HG03066 (cell line): ENCODE results near the gene ELFN1.

ENCODE experiments used
- ATAC-seq: cut with Tn5 transposase; IDR thresholded peaks from one replicate; pipeline ENCODE4 v1.9.1; 2021; ENCODE audit warnings: low read depth; ENCODE audit not compliant: unreplicated experiment

The ELFN1 gene

GRCh38 chr7:1769286-1770200, 99.5 kb downstream of the ELFN1 start:
- ATAC-seq = no peak

GRCh38 chr7:1770331-1770730, 100.3 kb downstream of the ELFN1 start:
- no peak for ATAC-seq

GRCh38 chr7:1775389-1775788, 105.3 kb downstream of the ELFN1 start:
- no peak for ATAC-seq

- ATAC-seq = no peak
These were observed 107.0 kb downstream of the ELFN1 start for GRCh38 chr7:1777122-1777521.

GRCh38 chr7:1779445-1779844, 109.4 kb downstream of the ELFN1 start:
- ATAC-seq = no peak

- ATAC-seq = no peak
These were observed 111.3 kb downstream of the ELFN1 start for GRCh38 chr7:1781369-1781768.

DNA sequence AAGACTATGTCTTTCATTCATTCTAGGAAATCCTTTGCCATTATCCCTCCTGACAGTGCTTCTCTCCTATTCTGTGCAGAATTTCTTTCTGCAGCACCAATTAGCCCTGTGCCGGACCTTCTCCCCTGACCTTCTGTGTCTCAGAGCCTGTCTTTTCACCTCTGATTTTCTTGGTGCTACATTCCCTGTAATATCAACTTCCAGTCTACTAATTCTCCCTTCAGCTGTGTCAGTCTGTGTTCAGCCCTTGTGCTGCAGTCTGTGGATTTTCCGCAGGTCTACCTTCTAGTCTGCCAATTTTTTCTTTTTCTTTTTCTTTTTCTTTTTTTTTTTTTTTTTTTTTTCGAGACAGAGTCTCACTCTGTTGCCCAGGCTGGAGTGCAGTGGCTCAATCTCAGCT, 115.8 kb downstream of the ELFN1 start:
- no peak for ATAC-seq

DNA sequence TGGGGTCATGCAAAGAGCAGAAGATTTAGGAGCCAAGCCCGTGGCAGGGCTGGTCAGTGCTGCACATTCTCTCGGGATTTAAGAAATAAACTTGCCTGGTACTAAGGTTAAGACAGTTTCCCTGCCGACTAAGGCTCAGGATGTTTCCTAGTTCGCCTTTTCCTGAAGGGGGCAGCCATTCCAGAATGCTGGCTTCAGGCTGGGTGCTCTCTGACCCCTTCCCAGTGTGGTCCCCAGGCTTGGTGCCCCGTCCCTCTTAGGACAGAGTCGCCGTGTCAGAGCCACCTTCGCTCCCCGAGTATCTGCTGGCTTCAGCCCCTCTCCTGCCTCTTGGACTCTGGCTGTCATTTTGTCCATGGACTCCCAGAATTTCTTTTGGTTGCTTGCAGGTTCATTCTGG, 117.2 kb downstream of the ELFN1 start:
- no peak for ATAC-seq

DNA sequence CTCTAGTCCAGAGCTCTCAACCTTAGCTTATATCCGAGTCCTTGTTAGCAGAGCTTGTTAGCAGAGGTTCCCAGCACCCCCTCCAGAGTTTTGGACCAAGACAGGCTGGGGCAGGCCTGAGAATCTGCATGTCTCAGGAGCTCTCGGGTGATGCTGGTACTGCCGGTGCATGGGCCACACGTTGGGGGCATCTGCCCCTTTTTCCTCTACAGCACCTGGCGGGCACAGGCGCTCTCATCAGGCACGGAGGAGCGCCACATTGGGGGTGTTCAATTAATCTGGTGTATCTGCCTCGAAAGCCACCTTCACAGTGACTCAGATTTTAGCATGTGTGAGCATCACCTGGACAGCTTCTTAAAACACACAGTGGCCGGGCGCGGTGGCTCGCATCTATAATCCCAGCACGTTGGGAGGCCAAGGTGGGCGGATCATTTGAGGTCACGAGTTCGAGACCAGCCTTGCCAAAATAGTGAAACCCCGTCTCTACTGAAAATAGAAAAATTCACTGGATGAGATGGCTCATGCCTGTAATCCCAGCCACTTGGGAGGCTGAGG, 117.7 kb downstream of the ELFN1 start:
- ATAC-seq = no peak

DNA sequence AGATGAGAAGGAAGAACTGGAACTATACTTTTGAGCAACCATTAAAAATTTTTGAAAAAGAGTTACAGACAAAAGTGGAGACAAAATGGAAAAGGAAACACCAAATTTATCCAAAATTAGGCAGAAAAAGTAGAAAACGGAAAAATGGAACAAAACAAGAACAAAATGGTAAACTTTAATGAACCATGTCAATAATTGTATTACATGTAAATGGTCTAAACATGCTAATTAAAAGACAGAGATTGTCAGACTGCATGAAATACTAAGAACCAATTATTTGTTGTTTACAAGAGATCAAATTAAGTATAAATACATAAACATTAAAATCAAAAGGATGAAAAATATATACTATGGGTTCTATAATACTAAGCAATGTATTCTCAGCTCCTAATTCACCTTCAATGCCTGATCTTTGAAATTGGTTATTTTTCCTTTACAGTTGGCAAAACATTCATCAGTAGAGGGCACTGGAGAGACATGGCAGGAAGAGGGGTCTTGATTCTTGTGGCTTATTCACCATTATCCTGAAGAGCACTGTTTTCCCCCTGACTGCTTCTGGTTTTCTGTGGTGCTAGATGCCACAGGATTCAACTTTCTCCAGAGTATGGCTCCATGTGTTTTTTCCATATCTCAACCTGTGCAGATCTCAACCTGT, 124.9 kb downstream of the ELFN1 start:
- no peak for ATAC-seq
